HG03558 (cell line): ENCODE data around the gene SGCG.

Experiments
- ATAC-seq: cut with Tn5 transposase; IDR thresholded peaks from one replicate; pipeline ENCODE4 v1.9.1; 2021; ENCODE audit warnings: moderate number of reproducible peaks; ENCODE audit not compliant: unreplicated experiment; ENCODE audit errors: extremely low read depth

The SGCG gene

GRCh38 chr13:23322353-23323336, 141.9 kb downstream of the SGCG start:
- no peak for ATAC-seq

- no peak for ATAC-seq
Observed at GRCh38 chr13:23323946-23324709, 143.3 kb downstream of the SGCG start.

- no peak for ATAC-seq
Observed at GRCh38 chr13:23325191-23325590, 144.4 kb downstream of the SGCG start.

GRCh38 chr13:23330356-23330755, 149.6 kb downstream of the SGCG start:
- no peak for ATAC-seq

GRCh38 chr13:23339225-23339624, 158.4 kb downstream of the SGCG start:
- ATAC-seq, result no peak

GRCh38 chr13:23344931-23345595, 164.3 kb downstream of the SGCG start:
- ATAC-seq, result no peak

GRCh38 chr13:23347601-23348000, 166.8 kb downstream of the SGCG start:
- no peak for ATAC-seq

- ATAC-seq, result no peak
Observed at GRCh38 chr13:23348262-23349127, 167.7 kb downstream of the SGCG start.

GRCh38 chr13:23349161-23349897, 168.6 kb downstream of the SGCG start:
- ATAC-seq, result no peak

GRCh38 chr13:23350009-23350408, 169.2 kb downstream of the SGCG start:
- ATAC-seq, result no peak

- ATAC-seq, result no peak
Observed at GRCh38 chr13:23352161-23352560, 171.4 kb downstream of the SGCG start.

- ATAC-seq, result no peak
Observed at GRCh38 chr13:23354520-23354919, 173.7 kb downstream of the SGCG start.

GRCh38 chr13:23356368-23356767, 175.6 kb downstream of the SGCG start:
- ATAC-seq, result no peak

GRCh38 chr13:23357349-23357748, 176.6 kb downstream of the SGCG start:
- ATAC-seq, result no peak

- ATAC-seq, result no peak
Observed at GRCh38 chr13:23359882-23360281, 179.1 kb downstream of the SGCG start.

GRCh38 chr13:23365652-23366051, 184.9 kb downstream of the SGCG start:
- ATAC-seq, result no peak

GRCh38 chr13:23367907-23368306, 187.1 kb downstream of the SGCG start:
- no peak for ATAC-seq

GRCh38 chr13:23372264-23372906, 191.6 kb downstream of the SGCG start:
- no peak for ATAC-seq
